ENCODE measurements around the gene RBM46. TPM values are rescaled to one million over a fixed set of nuclear protein-coding genes. Genes with fewer than 3 reads are reported as not detected.

Gene RBM46
- total RNA-seq, 2 donors from 2014 or later: not detected

DNA sequence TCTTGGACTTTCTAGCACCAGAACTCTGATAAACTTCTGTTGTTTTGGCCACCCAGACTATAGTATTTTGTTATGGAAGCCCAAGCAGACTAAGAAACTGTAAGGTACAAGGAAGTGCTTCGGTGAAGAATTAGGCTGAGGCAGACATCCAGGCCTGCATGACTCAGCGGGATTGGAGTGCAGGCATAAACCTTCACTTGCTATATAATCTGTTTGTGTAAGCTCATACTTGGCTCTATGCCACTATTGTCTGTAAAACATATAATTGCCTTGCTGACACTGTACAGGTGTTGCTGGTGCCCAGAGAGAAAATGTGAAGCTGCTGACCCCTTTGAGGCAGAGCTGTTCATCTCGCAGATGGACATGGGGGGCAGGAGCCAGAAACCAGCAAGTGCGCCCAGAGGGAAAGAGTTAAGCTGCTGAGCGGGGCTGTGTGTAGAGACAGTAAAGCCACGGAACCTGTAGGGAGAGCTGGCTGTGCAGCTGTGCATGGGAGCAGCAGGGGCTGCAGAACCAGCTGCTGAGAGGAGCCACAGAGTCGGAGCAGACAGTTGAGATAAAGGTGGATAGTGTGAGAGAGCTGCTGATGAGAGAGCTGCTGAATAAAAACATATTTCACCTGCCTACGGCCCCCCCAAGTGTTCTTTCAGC, 96.2 kb downstream of the RBM46 start:
- Histone ChIP-seq H3K36me3 (no peaks in the 10 kb centered on the region), H3K4me3 (no peak overlapping the region), H3K27ac (no peak overlapping the region), H3K9me3 (peaks cover 0 to 12% of the 10 kb centered on the region in 2 donors), H3K27me3 (no peaks in the 10 kb centered on the region), H3K4me1 (no peaks in the 10 kb centered on the region)
- TF ChIP-seq, protein P1, sequence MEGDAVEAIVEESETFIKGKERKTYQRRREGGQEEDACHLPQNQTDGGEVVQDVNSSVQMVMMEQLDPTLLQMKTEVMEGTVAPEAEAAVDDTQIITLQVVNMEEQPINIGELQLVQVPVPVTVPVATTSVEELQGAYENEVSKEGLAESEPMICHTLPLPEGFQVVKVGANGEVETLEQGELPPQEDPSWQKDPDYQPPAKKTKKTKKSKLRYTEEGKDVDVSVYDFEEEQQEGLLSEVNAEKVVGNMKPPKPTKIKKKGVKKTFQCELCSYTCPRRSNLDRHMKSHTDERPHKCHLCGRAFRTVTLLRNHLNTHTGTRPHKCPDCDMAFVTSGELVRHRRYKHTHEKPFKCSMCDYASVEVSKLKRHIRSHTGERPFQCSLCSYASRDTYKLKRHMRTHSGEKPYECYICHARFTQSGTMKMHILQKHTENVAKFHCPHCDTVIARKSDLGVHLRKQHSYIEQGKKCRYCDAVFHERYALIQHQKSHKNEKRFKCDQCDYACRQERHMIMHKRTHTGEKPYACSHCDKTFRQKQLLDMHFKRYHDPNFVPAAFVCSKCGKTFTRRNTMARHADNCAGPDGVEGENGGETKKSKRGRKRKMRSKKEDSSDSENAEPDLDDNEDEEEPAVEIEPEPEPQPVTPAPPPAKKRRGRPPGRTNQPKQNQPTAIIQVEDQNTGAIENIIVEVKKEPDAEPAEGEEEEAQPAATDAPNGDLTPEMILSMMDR (IDR thresholded peaks at IDR 0.05): no peak
- no peak for DNase-seq (ENCODE audit: low spot score)

Other genes starting within 250 kb of the RBM46 start
- gene PLRG1, start 230.9 kb upstream of the RBM46 start, total RNA-seq: 10 to 100 TPM; 21.1 to 30.1 TPM
- not detected for gene FGB, start 218.3 kb upstream of the RBM46 start, total RNA-seq
- gene FGA, start 190.5 kb upstream of the RBM46 start, total RNA-seq: not detected
- gene FGG, start 168.6 kb upstream of the RBM46 start, total RNA-seq: not detected
- gene LRAT, start 37.3 kb upstream of the RBM46 start, total RNA-seq: under 1 TPM; 0.15 to 0.35 TPM

Data from right atrium auricular region (tissue), 2 donors.